Dermis microvascular lymphatic vessel endothelial cell (primary cell): ENCODE results near the gene CCR3. TPM values are rescaled to one million over a fixed set of nuclear protein-coding genes. Genes with fewer than 3 reads are reported as not detected.

Experiments
- DNase-seq, 2 donors: peaks; one replicate each; pipeline versions ENCODE4 v3.0.0 to v3.0.0-alpha.2; 2010; ENCODE audit warnings: low read depth in 2 of 2
- total RNA-seq: library from RNA; depleted of rRNA; stranded (reverse); fragments of >200 nt; gene quantifications from 2 replicates; pipeline ENCODE4 v1.2.1, GENCODE V29; 2014

The CCR3 gene
- total RNA-seq, 1 donor from 2014 or later, result not detected

- DNase-seq, result no peak
These were observed 29.8 kb downstream of the CCR3 start for GRCh38 chr3:46272028-46272451.

GRCh38 chr3:46276497-46277099 is 34.3 kb downstream of the CCR3 start:
- peak; percentile 11 to 46 for DNase-seq

- DNase-seq, result no peak
These were observed 35.2 kb downstream of the CCR3 start for GRCh38 chr3:46277476-46277875.

GRCh38 chr3:46278816-46279672 is 36.8 kb downstream of the CCR3 start:
- no peak for DNase-seq

- no peak for DNase-seq
These were observed 38.0 kb downstream of the CCR3 start for GRCh38 chr3:46280105-46280797.

GRCh38 chr3:46281551-46281950 is 39.3 kb downstream of the CCR3 start:
- no peak for DNase-seq

GRCh38 chr3:46282041-46282440 is 39.8 kb downstream of the CCR3 start:
- DNase-seq, result no peak

- DNase-seq, result no peak
These were observed 40.4 kb downstream of the CCR3 start for GRCh38 chr3:46282696-46283095.

GRCh38 chr3:46283881-46284450 is 41.7 kb downstream of the CCR3 start:
- DNase-seq, result no peak

GRCh38 chr3:46284981-46285683 is 42.9 kb downstream of the CCR3 start:
- DNase-seq, result no peak

GRCh38 chr3:46285931-46286619 is 43.8 kb downstream of the CCR3 start:
- no peak for DNase-seq

GRCh38 chr3:46286947-46287565 is 44.8 kb downstream of the CCR3 start:
- no peak for DNase-seq

GRCh38 chr3:46289551-46289950 is 47.3 kb downstream of the CCR3 start:
- no peak for DNase-seq

- DNase-seq, result no peak
These were observed 47.7 kb downstream of the CCR3 start for GRCh38 chr3:46289966-46290365.

- no peak for DNase-seq
These were observed 48.8 kb downstream of the CCR3 start for GRCh38 chr3:46291046-46291445.

- DNase-seq, result no peak
These were observed 50.9 kb downstream of the CCR3 start for GRCh38 chr3:46293035-46293724.

GRCh38 chr3:46293991-46294833 is 52.0 kb downstream of the CCR3 start:
- no peak for DNase-seq

- DNase-seq, result no peak
These were observed 54.6 kb downstream of the CCR3 start for GRCh38 chr3:46296826-46297225.
